ENCODE data around the gene TGFBR3. TPM values are rescaled to one million over a fixed set of nuclear protein-coding genes. Genes with fewer than 3 reads are reported as not detected.

The TGFBR3 gene
- total and polyA plus RNA-seq, 2 experiments from 2014 or later, result 16.2 to 26.5 TPM

- H4K20me1 ChIP-seq (ENCODE audit: insufficient read depth), result no peaks in the 10 kb centered on the region
- in situ Hi-C loops (cut with MboI), result no loop called here
- WGBS, 2 experiments (ENCODE audit: low coverage in 1 of 2, low lambda C conversion rate in 2 of 2, missing lambda C conversion rate in 2 of 2), result 93 to 96% methylated on average over 4 of the region's 4 CpGs
Observed at GRCh38 chr1:91768120-91768519, 117.8 kb downstream of the TGFBR3 start.

GRCh38 chr1:91766883-91767282 lies 119.1 kb downstream of the TGFBR3 start:
- Histone ChIP-seq H3F3A (ENCODE audit: insufficient read depth) (peaks cover 22% of the 10 kb centered on the region), H4K20me1 (ENCODE audit: insufficient read depth) (no peaks in the 10 kb centered on the region), H3K27me3 (replicated peaks; ENCODE audit: insufficient read depth) (no peaks in the 10 kb centered on the region), H3K36me3 (ENCODE audit: low read depth) (no peaks in the 10 kb centered on the region), H3K4me1 (ENCODE audit: insufficient read depth) (peaks cover 19% of the 10 kb centered on the region), H3K9ac (no peak overlapping the region), H3K79me2 (ENCODE audit: insufficient read depth) (peaks cover 13% of the 10 kb centered on the region; the same call in 1 of the 2 replicates), H3K4me3 (no peak overlapping the region), H3K4me2 (ENCODE audit: unreplicated experiment) (no peak overlapping the region), H3K27ac (no peak overlapping the region), H3K9me2 (ENCODE audit: insufficient read depth) (no peaks in the 10 kb centered on the region), H3K9me3 (ENCODE audit: low read depth) (no peaks in the 10 kb centered on the region), H2AFZ (no peak overlapping the region)
- WGBS, 2 experiments (ENCODE audit: low coverage in 1 of 2, low lambda C conversion rate in 2 of 2, missing lambda C conversion rate in 2 of 2), result 84 to 86% methylated on average over 5 of the region's 5 CpGs
- no peak for TF ChIP-seq EZH2 (IDR thresholded peaks at IDR 0.05; ENCODE audit: insufficient read depth, poor library complexity, severe bottlenecking)
- no peak for DNase-seq
- in situ Hi-C loops (cut with MboI), result no loop called here

More at GRCh38 chr1:91768120-91768519, 117.8 kb downstream of the TGFBR3 start:
- H3K9ac ChIP-seq, result no peak overlapping the region
- no peak for DNase-seq
- H3K27ac ChIP-seq, result peak overlapping the region; percentile 6; the same call in 1 of the 2 replicates
- H3K4me1 ChIP-seq (ENCODE audit: insufficient read depth), result peaks cover 19% of the 10 kb centered on the region
- H3K27me3 ChIP-seq (replicated peaks; ENCODE audit: insufficient read depth), result no peaks in the 10 kb centered on the region
- peaks cover 8% of the 10 kb centered on the region for H3K79me2 ChIP-seq (ENCODE audit: insufficient read depth)
- no peak for TF ChIP-seq EZH2 (IDR thresholded peaks at IDR 0.05; ENCODE audit: insufficient read depth, poor library complexity, severe bottlenecking)
- TF ChIP-seq EZH2phosphoT487 (IDR thresholded peaks at IDR 0.05; ENCODE audit: insufficient read depth, low read depth), result no peak
- H3K9me3 ChIP-seq (ENCODE audit: low read depth), result no peaks in the 10 kb centered on the region
- H3K9me2 ChIP-seq (ENCODE audit: insufficient read depth), result no peaks in the 10 kb centered on the region
- no peak overlapping the region for H3K4me2 ChIP-seq (ENCODE audit: unreplicated experiment)
- no peak overlapping the region for H2AFZ ChIP-seq
- peaks cover 22% of the 10 kb centered on the region for H3F3A ChIP-seq (ENCODE audit: insufficient read depth)
- H3K36me3 ChIP-seq (ENCODE audit: low read depth), result no peaks in the 10 kb centered on the region
- H3K4me3 ChIP-seq, result no peak overlapping the region

- peaks cover 19% of the 10 kb centered on the region for H3K4me1 ChIP-seq (ENCODE audit: insufficient read depth)
- H3K9me2 ChIP-seq (ENCODE audit: insufficient read depth), result no peaks in the 10 kb centered on the region
- WGBS, 2 experiments (ENCODE audit: low coverage in 1 of 2, low lambda C conversion rate in 2 of 2, missing lambda C conversion rate in 2 of 2), result 76 to 80% methylated on average over 3 of the region's 3 CpGs
- no peak overlapping the region for H3K4me2 ChIP-seq (ENCODE audit: unreplicated experiment)
- in situ Hi-C loops (cut with MboI), result no loop called here
- no peaks in the 10 kb centered on the region for H3K9me3 ChIP-seq (ENCODE audit: low read depth)
- peaks cover 18% of the 10 kb centered on the region; the same call in 1 of the 2 replicates for H3K79me2 ChIP-seq (ENCODE audit: insufficient read depth)
- no peaks in the 10 kb centered on the region for H3K27me3 ChIP-seq (replicated peaks; ENCODE audit: insufficient read depth)
- no peak for TF ChIP-seq EZH2phosphoT487 (IDR thresholded peaks at IDR 0.05; ENCODE audit: insufficient read depth, low read depth)
- no peak for TF ChIP-seq EZH2 (IDR thresholded peaks at IDR 0.05; ENCODE audit: insufficient read depth, poor library complexity, severe bottlenecking)
- H3F3A ChIP-seq (ENCODE audit: insufficient read depth), result peaks cover 22% of the 10 kb centered on the region
- no peaks in the 10 kb centered on the region for H3K36me3 ChIP-seq (ENCODE audit: low read depth)
- H3K4me3 ChIP-seq, result no peak overlapping the region
- DNase-seq, result no peak
- H2AFZ ChIP-seq, result no peak overlapping the region
- no peaks in the 10 kb centered on the region for H4K20me1 ChIP-seq (ENCODE audit: insufficient read depth)
- H3K9ac ChIP-seq, result no peak overlapping the region
- no peak overlapping the region for H3K27ac ChIP-seq
Observed at GRCh38 chr1:91765880-91766443, 120.0 kb downstream of the TGFBR3 start.

GRCh38 chr1:91765293-91765692 lies 120.7 kb downstream of the TGFBR3 start:
- 91 to 92% methylated on average over 4 of the region's 4 CpGs for WGBS, 2 experiments (ENCODE audit: low coverage in 1 of 2, low lambda C conversion rate in 2 of 2, missing lambda C conversion rate in 2 of 2)
- Histone ChIP-seq H4K20me1 (ENCODE audit: insufficient read depth) (no peaks in the 10 kb centered on the region), H3K27me3 (replicated peaks; ENCODE audit: insufficient read depth) (no peaks in the 10 kb centered on the region), H3K27ac (no peak overlapping the region), H3K9me3 (ENCODE audit: low read depth) (no peaks in the 10 kb centered on the region), H3F3A (ENCODE audit: insufficient read depth) (peaks cover 22% of the 10 kb centered on the region), H3K9me2 (ENCODE audit: insufficient read depth) (no peaks in the 10 kb centered on the region), H3K4me3 (no peak overlapping the region), H3K9ac (no peak overlapping the region), H2AFZ (no peak overlapping the region), H3K79me2 (ENCODE audit: insufficient read depth) (peaks cover 25% of the 10 kb centered on the region; the same call in 1 of the 2 replicates), H3K4me2 (ENCODE audit: unreplicated experiment) (no peak overlapping the region), H3K4me1 (ENCODE audit: insufficient read depth) (peaks cover 19% of the 10 kb centered on the region), H3K36me3 (ENCODE audit: low read depth) (no peaks in the 10 kb centered on the region)
- no peak for TF ChIP-seq EZH2phosphoT487 (IDR thresholded peaks at IDR 0.05; ENCODE audit: insufficient read depth, low read depth)
- no peak for TF ChIP-seq EZH2 (IDR thresholded peaks at IDR 0.05; ENCODE audit: insufficient read depth, poor library complexity, severe bottlenecking)
- no peak for DNase-seq
- in situ Hi-C loops (cut with MboI), result no loop called here

Measured in GM23248 (cell line).